Activated T-cell treated with anti-CD3 and anti-CD28 coated beads for 4 hours (primary cell): Measurements from ENCODE around the gene POU3F3.

Experiments
- DNase-seq: peaks from one replicate; pipeline ENCODE4 v3.0.0-alpha.2; 2020

Gene POU3F3

GRCh38 chr2:104847586-104848160 is 6.2 kb upstream of the POU3F3 start:
- DNase-seq, result no peak

DNA sequence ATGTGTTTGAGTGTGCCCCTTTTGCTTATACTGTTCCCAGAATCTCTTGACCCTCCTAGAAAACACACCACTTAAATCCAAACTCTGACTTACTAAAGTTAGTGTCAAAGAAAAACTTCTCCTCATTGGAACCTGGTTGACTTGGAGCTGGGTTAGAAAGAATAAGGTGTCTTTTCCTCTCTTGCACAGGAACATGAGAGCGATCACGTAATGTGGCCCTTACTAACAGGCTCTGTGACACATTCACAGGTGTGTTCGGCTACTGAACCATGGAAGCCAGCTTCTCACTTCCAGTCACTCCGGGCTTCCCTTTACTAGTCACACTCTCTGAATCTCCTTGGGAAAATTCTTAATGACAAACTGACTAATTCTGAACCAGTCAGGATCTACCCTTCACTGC is 5.4 kb upstream of the POU3F3 start:
- no peak for DNase-seq

DNA sequence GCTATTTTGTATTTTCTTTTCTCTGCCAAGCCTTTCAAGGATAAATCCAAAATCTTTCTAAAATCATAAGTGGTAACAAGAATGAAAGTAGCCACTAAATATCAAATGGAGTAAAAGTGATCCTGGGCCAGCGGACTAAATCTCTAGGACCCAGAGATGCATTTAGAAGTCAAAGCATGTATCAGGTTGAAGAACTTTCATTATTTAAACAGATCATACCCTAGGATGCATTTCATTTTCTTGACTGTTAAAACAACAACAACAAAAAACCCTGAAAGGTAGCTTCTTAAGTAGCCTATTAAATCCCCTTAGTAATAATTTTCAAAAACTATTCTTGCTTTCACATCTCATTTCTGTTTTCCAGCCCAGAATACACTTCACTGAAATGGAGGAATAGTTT is 4.8 kb upstream of the POU3F3 start:
- no peak for DNase-seq

- DNase-seq, result peak; percentile 30
These were observed 4.2 kb upstream of the POU3F3 start for GRCh38 chr2:104849618-104850141.

GRCh38 chr2:104850361-104851290 is 3.3 kb upstream of the POU3F3 start:
- DNase-seq, result no peak

GRCh38 chr2:104851291-104852089 is 2.4 kb upstream of the POU3F3 start:
- no peak for DNase-seq

DNA sequence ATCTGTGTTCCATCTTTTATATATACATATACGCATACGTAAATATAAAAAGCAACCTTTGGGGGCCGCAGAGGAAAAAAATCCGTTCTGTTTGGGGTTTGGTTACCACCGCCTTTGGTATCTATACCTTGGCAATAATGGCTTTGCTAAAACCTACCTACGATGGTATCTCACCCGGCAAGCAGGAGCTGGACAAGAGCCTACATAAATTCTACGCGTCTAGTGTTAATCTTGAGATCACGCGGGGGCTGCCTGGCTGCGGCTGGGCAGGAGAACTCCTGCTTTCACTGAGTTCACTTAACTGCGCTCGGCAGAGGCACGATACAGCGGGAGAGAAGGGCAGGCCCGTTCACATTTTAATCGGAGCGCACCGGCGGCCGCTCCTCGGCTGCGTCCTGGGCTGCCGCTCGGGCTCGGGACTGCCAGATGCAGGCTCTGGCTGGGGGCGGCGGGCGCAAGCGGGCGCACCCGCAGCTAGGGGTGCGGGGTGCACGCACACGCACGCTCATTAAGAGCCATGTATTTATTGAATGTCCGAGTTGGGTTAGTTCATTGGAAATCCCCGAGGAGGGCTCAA is 1.7 kb upstream of the POU3F3 start:
- DNase-seq, result no peak

- no peak for DNase-seq
These were observed 744 bp downstream of the POU3F3 start for GRCh38 chr2:104854498-104855220.

DNA sequence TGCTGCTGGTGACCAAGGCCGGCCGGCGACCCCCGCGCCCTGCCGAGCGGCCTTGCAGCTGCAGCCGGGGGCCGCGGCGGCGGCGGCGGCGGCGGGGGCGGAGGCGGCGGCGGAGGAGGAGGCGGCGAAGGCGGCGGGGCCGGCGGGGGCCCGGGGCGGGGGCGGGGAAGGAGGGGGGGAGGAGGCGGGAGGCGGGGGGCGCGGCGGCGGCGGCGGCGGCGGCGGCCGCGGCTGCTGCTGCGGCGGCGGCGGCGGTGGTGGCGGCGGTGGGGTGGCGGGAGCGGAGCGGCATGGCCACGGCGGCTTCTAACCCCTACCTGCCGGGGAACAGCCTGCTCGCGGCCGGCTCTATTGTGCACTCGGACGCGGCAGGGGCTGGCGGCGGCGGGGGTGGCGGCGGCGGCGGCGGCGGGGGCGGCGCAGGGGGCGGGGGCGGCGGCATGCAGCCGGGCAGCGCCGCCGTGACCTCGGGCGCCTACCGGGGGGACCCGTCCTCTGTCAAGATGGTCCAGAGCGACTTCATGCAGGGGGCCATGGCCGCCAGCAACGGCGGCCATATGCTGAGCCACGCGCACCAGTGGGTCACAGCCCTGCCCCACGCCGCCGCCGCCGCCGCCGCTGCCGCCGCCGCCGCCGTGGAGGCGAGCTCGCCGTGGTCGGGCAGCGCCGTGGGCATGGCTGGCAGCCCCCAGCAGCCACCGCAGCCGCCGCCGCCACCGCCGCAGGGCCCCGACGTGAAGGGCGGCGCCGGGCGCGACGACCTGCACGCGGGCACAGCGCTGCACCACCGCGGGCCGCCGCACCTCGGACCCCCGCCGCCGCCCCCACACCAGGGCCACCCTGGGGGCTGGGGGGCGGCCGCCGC is 1.5 kb downstream of the POU3F3 start:
- no peak for DNase-seq

- no peak for DNase-seq
These were observed 2.4 kb downstream of the POU3F3 start for GRCh38 chr2:104856086-104856972.

GRCh38 chr2:104856973-104857261 is 3.0 kb downstream of the POU3F3 start:
- no peak for DNase-seq

DNA sequence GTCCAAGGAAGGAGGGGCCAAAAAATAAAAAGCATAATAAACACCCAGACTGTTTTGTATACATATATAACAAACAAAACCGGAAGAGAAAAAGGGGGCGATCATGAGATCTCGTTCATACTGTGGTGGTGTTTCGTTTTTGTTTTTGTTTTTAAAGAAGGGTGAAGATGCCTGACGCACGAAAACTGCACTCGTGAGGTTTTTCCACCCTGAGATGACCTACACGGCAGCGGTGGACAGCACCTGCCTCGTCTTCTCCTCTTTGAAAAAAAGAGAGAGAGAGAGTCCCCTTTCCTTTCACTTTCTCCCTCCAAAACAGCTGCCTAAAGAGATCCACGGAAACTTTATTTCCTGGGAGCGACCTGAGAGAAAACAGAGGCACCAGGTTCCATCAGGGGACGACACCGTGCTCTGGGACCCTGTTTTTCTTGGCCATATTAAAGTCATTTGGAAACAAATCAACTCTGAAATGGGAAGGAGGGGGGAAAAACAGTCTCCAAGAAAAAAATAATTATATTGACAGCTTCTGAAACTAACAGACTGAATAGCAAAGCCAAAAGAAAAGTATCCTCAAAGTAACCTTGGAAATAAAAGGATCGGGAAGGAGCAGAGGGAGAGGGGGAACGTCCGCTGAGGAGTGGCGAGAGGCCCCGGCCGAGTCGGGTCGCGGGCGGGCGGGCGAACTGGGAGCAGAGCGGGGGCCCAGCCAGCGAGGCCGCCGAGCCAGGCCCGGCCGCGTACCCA is 3.5 kb downstream of the POU3F3 start:
- DNase-seq, result no peak

DNA sequence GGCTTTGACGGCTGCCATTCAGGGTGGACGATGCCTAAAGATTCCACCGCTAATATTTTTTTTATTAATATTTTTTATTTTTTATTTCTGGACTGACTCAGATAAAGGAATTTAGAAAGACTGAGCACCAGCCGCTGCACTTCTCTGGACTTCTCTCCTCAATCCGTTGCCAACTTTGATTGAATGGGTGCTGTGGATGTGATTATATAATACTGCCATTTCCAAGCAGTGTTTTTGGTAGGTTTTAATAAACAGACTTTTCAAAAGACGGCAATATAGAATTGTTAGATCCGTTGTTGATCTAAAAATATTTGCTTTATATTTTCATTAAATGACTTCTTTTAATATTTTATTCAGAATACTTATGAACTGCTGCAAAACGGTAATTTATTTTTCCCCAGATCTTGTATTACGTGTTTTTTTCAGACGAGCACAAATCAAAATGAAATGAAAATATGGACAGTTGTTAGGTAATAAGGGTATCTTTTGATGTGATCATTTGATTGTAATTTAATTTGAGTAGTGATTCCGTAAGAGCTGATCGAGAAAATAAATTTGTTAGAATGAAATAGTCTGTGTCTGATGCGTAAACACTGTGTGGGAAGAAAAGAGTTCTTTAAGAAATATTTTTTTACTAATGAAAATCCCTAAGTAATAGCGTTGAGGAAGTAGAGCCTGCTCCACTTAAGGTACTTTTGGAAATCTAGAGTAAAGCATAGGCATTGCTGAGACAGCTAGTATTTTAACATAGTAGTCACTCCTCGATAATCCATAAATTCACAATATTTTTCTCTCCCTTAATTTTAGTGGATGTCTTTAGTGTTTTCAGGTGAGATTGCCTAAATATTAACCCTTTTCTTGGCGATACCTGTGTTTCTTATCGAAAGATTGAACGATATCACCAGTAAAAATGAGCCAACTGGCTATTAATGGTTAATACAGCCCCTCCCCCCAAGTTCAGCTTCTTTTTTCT is 4.4 kb downstream of the POU3F3 start:
- no peak for DNase-seq

DNA sequence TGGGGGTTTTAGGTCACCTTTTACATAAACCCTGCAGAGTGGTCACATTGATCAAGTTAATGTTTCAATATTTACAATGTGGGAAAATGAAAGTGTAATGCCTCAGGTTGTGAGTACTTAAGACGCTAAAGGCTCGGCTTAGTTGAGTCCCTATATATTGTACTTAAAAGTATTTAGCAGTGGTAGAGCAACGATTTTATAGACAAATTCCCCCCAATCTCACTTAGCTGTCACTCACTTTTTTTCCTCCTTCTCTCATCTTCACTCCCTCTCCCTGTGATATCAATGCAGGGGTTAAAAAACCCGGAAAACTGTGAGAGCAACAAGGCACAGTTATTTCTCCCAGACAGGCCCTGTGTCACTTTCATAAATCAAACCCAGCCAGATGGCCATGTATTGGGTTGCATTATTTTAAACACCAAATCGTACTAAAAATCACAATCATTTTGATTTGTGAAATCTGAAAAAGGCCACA is 5.4 kb downstream of the POU3F3 start:
- DNase-seq, result no peak

GRCh38 chr2:104859766-104860450 is 6.0 kb downstream of the POU3F3 start:
- no peak for DNase-seq

DNA sequence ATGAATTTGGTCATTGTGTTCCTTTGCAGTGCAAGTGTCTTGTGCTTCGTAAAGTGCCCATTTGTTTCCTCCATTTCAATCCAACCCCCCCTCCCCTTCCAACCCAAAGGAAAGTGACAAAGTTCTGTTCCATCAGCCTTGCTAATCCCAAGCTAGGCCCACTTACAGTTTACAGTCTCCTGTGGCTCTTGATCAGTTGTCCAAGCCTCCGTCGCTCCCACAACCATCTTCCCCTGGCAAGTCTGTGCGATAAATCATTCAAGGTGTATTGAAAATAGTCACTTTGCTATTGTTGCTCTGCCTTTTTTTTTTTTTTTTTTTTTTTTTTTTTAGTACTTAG is 6.5 kb downstream of the POU3F3 start:
- DNase-seq, result no peak

- no peak for DNase-seq
These were observed 7.6 kb downstream of the POU3F3 start for GRCh38 chr2:104861351-104862057.
